NCI-H1105 treated with DMSO at 0.1 percent for 48 hours (cell line): ENCODE data around the gene ATP5F1D.

Source experiments
- DNase-seq: peaks from one replicate; lab custom pipeline; 2025; lab: John Stamatoyannopoulos, UW

Gene ATP5F1D

GRCh38 chr19:1220976-1221903 lies 20.3 kb upstream of the ATP5F1D start:
- DNase-seq, result no peak

- DNase-seq, result no peak
Observed at GRCh38 chr19:1221904-1222255, 19.7 kb upstream of the ATP5F1D start.

- no peak for DNase-seq
Observed at GRCh38 chr19:1222394-1222793, 19.2 kb upstream of the ATP5F1D start.

- DNase-seq, result no peak
Observed at GRCh38 chr19:1223018-1223855, 18.3 kb upstream of the ATP5F1D start.

GRCh38 chr19:1224047-1224825 lies 17.3 kb upstream of the ATP5F1D start:
- DNase-seq, result no peak

- no peak for DNase-seq
Observed at GRCh38 chr19:1224847-1225246, 16.7 kb upstream of the ATP5F1D start.

GRCh38 chr19:1225440-1226226 lies 15.9 kb upstream of the ATP5F1D start:
- DNase-seq, result no peak

- DNase-seq, result no peak
Observed at GRCh38 chr19:1226227-1226518, 15.4 kb upstream of the ATP5F1D start.

- DNase-seq, result no peak
Observed at GRCh38 chr19:1226522-1227303, 14.8 kb upstream of the ATP5F1D start.

GRCh38 chr19:1227304-1228054 lies 14.1 kb upstream of the ATP5F1D start:
- no peak for DNase-seq

- no peak for DNase-seq
Observed at GRCh38 chr19:1228161-1228957, 13.2 kb upstream of the ATP5F1D start.

GRCh38 chr19:1229056-1229923 lies 12.3 kb upstream of the ATP5F1D start:
- DNase-seq, result no peak

- no peak for DNase-seq
Observed at GRCh38 chr19:1229924-1230782, 11.4 kb upstream of the ATP5F1D start.

- DNase-seq, result no peak
Observed at GRCh38 chr19:1230783-1231489, 10.6 kb upstream of the ATP5F1D start.

GRCh38 chr19:1231729-1232637 lies 9.6 kb upstream of the ATP5F1D start:
- DNase-seq, result no peak

- no peak for DNase-seq
Observed at GRCh38 chr19:1232652-1233072, 8.9 kb upstream of the ATP5F1D start.
